ENCODE results near the gene DCXR. TPM values are rescaled to one million over a fixed set of nuclear protein-coding genes. Genes with fewer than 3 reads are reported as not detected.

DCXR gene
- total RNA-seq, 1 experiment from 2014 or later: 111 TPM

GRCh38 chr17:82076785-82077591 lies 39.5 kb upstream of the DCXR start:
- H3K4me3 Mint-ChIP-seq (ENCODE audit: unreplicated experiment): no peak overlapping the region
- no peaks in the 10 kb centered on the region for H3K4me1 Mint-ChIP-seq (ENCODE audit: insufficient read depth, unreplicated experiment)
- intact Hi-C loops (cut with micrococcal nuclease): no loop called here
- DNase-seq (ENCODE audit: unreplicated experiment): no peak
- no peaks in the 10 kb centered on the region for H3K27me3 Mint-ChIP-seq (ENCODE audit: insufficient read depth, unreplicated experiment)
- no TSS peak for BruUV-seq (replicated peaks)
- H3K27ac Mint-ChIP-seq (ENCODE audit: low read depth, unreplicated experiment): no peak overlapping the region
- ChIA-PET POLR2A (interaction anchor here (0.6 to 3.2 kb wide), 11 partner anchors 10 to 78 kb away, joined by 3 to 15 read pairs (median 4); partner anchors contain the start of genes DCXR and DUS1L), CTCF (interaction anchor here (0.5 to 0.7 kb wide), 2 partner anchors 10 to 97 kb away, joined by 3 to 4 read pairs; no protein-coding TSS in a partner anchor)
- H3K9me3 Mint-ChIP-seq (ENCODE audit: unreplicated experiment): no peaks in the 10 kb centered on the region
- H3K36me3 Mint-ChIP-seq (ENCODE audit: insufficient read depth, unreplicated experiment): peaks cover 68% of the 10 kb centered on the region
- TF ChIP-seq CTCF (IDR thresholded peaks at IDR 0.05; ENCODE audit: unreplicated experiment): no peak

- no peak for DNase-seq (ENCODE audit: unreplicated experiment)
- TF ChIP-seq CTCF (IDR thresholded peaks at IDR 0.05; ENCODE audit: unreplicated experiment): no peak
- H3K9me3 Mint-ChIP-seq (ENCODE audit: unreplicated experiment): no peaks in the 10 kb centered on the region
- intact Hi-C loops (cut with micrococcal nuclease): no loop called here
- H3K36me3 Mint-ChIP-seq (ENCODE audit: insufficient read depth, unreplicated experiment): peaks cover 60% of the 10 kb centered on the region
- no peaks in the 10 kb centered on the region for H3K27me3 Mint-ChIP-seq (ENCODE audit: insufficient read depth, unreplicated experiment)
- ChIA-PET POLR2A (interaction anchor here (0.6 to 3.2 kb wide), 13 partner anchors 9 to 79 kb away, joined by 3 to 15 read pairs (median 4); partner anchors contain the start of genes DCXR and DUS1L), CTCF (interaction anchor here (0.7 kb wide), 1 partner anchor 96 kb away, joined by 3 read pairs; no protein-coding TSS in a partner anchor)
- BruUV-seq (replicated peaks): no TSS peak
- no peak overlapping the region for H3K27ac Mint-ChIP-seq (ENCODE audit: low read depth, unreplicated experiment)
- no peaks in the 10 kb centered on the region for H3K4me1 Mint-ChIP-seq (ENCODE audit: insufficient read depth, unreplicated experiment)
- H3K4me3 Mint-ChIP-seq (ENCODE audit: unreplicated experiment): no peak overlapping the region
Observed at GRCh38 chr17:82076018-82076784, 38.7 kb upstream of the DCXR start.

DNA sequence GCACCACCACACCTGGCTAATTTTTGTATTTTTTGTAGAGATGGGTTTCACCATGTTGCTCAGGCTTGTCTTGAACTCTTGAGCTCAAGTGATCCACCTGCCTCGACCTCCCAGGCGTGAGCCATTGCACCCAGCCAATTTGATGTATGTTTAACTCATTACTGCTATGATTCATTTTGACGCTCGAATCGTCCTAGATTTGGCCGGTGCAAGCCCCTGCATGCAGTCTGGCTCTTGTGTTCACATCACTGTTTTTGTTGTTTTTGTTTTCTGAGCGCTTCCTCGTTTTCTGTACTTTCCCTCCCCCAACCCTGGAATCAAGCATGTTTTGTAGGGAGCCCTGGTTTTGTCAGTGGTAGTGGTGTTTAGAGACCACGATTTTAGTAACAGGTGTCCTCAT lies 35.9 kb upstream of the DCXR start:
- Mint-ChIP-seq H3K4me3 (ENCODE audit: unreplicated experiment) (no peak overlapping the region), H3K36me3 (ENCODE audit: insufficient read depth, unreplicated experiment) (peaks cover 33% of the 10 kb centered on the region), H3K27ac (ENCODE audit: low read depth, unreplicated experiment) (no peak overlapping the region), H3K4me1 (ENCODE audit: insufficient read depth, unreplicated experiment) (no peaks in the 10 kb centered on the region), H3K27me3 (ENCODE audit: insufficient read depth, unreplicated experiment) (no peaks in the 10 kb centered on the region), H3K9me3 (ENCODE audit: unreplicated experiment) (no peaks in the 10 kb centered on the region)
- POLR2A ChIA-PET: no interaction called here
- BruUV-seq (replicated peaks): no TSS peak
- intact Hi-C loops (cut with micrococcal nuclease): no loop called here
- DNase-seq (ENCODE audit: unreplicated experiment): no peak
- TF ChIP-seq CTCF (IDR thresholded peaks at IDR 0.05; ENCODE audit: unreplicated experiment): no peak
- CTCF ChIA-PET: interaction anchor here (0.6 kb wide), 1 partner anchor 95 kb away, joined by 3 read pairs; no protein-coding TSS in a partner anchor

GRCh38 chr17:82072827-82073226 lies 35.3 kb upstream of the DCXR start:
- H3K27me3 Mint-ChIP-seq (ENCODE audit: insufficient read depth, unreplicated experiment): no peaks in the 10 kb centered on the region
- H3K36me3 Mint-ChIP-seq (ENCODE audit: insufficient read depth, unreplicated experiment): peaks cover 27% of the 10 kb centered on the region
- H3K4me3 Mint-ChIP-seq (ENCODE audit: unreplicated experiment): no peak overlapping the region
- no peaks in the 10 kb centered on the region for H3K9me3 Mint-ChIP-seq (ENCODE audit: unreplicated experiment)
- no peak for DNase-seq (ENCODE audit: unreplicated experiment)
- ChIA-PET CTCF (no interaction called here), POLR2A (no interaction called here)
- H3K4me1 Mint-ChIP-seq (ENCODE audit: insufficient read depth, unreplicated experiment): no peaks in the 10 kb centered on the region
- no peak for TF ChIP-seq CTCF (IDR thresholded peaks at IDR 0.05; ENCODE audit: unreplicated experiment)
- no peak overlapping the region for H3K27ac Mint-ChIP-seq (ENCODE audit: low read depth, unreplicated experiment)
- intact Hi-C loops (cut with micrococcal nuclease): no loop called here
- no TSS peak for BruUV-seq (replicated peaks)
